Endometrium (tissue), 2 donors: ENCODE data around the gene DPYSL5.
"Not testable (repeated sequence)": the region's sequence is repeated elsewhere in the genome, so short reads cannot be mapped to it uniquely, and the experiment has no call there.

ENCODE experiments used
- FAIRE-seq: peaks from 2 replicates; lab custom pipeline; 2012; peaks lifted over from hg19 to GRCh38; lab: Jason Lieb, UNC
- donor health status: control.
- donor health status: control.

Gene DPYSL5

DNA sequence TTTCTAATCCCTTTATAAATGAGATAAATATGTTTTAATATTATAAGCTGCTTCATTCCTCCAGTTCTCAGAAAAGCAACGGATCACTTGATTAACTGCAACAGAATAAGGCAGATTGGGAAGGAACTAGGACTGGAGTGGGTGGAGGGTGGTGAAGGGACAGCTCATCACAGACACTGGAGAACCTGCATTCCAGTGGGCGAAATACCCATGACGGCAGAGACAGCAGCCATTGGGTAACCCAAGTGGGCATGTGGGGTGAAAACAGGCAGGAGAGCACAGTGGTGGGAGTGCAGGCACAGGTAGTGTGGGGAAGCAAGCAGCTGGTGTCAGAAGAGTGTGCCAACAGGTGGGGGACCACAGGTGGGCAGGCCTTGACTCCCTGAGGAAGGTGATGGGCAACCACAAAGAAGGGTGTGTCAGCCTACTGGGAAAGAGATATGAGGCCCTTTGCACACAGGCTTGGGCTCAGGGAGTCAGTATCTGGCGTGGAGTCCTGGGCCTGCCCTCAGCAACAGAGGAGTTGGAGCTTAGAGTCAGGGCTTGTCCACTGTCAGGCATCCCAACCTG, 27.2 kb downstream of the DPYSL5 start:
- no peak for FAIRE-seq

DNA sequence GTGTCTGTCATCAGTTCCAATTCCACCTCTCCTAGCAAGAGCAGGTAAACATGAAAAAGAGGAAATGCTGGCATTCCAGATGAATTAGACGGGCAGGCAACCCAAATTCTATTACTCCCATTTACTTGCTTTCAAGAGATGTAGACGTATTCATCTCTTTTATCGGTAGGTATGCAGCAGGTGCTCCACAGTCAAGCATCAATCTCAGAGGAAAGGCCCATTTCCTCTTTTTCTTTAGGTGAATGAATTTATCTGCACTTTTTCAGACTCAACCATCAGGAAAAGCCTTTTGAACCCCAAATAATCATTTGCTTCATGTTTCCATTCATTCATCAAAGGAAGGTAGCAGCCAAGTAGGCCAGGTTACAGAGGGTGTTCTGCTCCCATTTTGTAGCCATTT, 27.9 kb downstream of the DPYSL5 start:
- no peak for FAIRE-seq

DNA sequence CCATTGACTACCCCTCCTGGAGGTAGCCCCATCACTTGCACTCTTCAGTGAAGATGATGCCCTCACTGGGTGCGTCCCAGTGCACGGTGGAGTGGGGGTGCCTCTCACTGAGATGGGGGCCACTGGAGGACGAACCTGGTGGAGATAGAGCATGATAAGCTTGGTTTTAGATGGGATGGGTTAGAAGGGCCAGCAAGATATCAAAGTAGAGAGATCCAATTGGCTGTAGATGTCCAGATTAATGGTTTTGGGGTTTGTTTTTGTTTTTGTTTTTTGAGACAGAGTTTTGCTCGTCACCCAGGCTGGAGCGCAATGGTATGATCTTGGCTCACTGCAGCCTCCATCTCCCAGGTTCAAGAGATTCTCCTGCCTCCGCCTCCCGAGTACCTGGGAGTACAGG, 28.3 kb downstream of the DPYSL5 start:
- FAIRE-seq, result no peak

- FAIRE-seq, result no peak
These were observed 29.3 kb downstream of the DPYSL5 start for GRCh38 chr2:26877276-26877675.

- no peak for FAIRE-seq
These were observed 32.2 kb downstream of the DPYSL5 start for GRCh38 chr2:26880161-26880560.

DNA sequence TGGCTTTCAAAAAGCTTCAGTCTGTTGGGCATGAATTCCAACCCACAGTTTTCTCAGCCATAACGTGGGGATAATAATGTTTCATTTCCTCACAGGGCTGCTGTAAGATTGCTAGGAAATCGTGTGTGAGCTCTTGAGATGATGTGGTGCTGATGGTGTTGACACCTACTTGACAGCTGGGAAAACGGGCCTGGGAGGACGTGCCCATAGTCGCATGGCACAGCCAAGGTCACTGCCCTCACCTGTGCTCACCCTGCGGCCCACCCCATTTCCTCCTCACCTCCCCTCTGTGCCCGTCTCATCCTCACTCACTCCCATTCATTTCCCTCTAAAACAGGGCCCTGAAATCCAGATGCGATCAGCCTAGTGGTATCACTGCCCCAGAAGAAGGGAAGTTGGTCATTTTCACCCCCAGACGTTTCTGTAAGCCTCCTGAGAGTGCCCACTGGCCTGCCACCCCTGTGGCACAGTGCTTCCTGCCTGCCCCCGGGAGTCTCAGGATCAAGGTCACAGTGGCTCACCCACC, 33.0 kb downstream of the DPYSL5 start:
- FAIRE-seq, result no peak

GRCh38 chr2:26882220-26882619, 34.3 kb downstream of the DPYSL5 start:
- FAIRE-seq, result not testable (repeated sequence)

DNA sequence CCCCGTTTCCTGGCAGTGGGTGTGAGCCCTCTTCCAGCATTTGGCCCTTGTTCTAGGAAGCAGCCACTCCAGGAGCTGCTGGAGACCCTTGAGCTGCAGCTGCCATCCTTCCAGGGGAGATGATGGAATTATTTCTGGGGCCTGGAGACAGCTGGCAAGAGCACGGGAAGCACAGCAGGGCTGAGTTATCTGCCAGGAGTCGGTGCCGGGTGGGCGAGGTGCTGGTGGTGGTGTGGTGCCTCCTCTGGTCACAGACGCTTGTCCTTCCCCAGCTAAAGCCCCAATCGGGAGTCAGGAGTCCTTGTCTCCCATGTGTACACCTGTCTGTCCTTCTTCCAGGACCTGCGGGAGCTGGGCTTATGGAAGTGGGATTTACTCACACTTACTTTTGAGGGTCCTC, 36.0 kb downstream of the DPYSL5 start:
- no peak for FAIRE-seq

GRCh38 chr2:26884486-26884885, 36.6 kb downstream of the DPYSL5 start:
- FAIRE-seq, result no peak

- no peak for FAIRE-seq
These were observed 37.9 kb downstream of the DPYSL5 start for GRCh38 chr2:26885651-26886329.

- FAIRE-seq, result no peak
These were observed 38.8 kb downstream of the DPYSL5 start for GRCh38 chr2:26886736-26887135.

DNA sequence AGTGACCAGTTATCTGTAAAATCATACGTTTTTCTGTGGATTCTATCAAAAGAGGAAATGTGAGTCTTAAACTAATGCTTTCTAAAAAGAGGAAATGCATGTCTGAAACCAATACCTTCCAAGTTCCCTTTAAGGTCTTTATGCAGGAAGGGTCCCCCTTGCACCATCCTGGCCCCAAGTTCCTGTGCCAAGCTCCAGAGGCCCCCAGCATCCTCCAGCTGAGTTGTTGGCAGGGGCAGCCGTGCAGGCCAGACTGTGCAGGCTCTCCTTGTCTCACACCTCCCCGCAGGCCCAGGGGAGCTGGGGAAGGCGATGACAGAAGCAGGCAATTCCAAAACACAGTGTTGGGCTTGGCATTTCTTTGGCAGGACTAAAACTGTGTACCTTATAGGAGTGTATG, 39.2 kb downstream of the DPYSL5 start:
- no peak for FAIRE-seq

GRCh38 chr2:26889796-26890195, 41.9 kb downstream of the DPYSL5 start:
- FAIRE-seq, result no peak

DNA sequence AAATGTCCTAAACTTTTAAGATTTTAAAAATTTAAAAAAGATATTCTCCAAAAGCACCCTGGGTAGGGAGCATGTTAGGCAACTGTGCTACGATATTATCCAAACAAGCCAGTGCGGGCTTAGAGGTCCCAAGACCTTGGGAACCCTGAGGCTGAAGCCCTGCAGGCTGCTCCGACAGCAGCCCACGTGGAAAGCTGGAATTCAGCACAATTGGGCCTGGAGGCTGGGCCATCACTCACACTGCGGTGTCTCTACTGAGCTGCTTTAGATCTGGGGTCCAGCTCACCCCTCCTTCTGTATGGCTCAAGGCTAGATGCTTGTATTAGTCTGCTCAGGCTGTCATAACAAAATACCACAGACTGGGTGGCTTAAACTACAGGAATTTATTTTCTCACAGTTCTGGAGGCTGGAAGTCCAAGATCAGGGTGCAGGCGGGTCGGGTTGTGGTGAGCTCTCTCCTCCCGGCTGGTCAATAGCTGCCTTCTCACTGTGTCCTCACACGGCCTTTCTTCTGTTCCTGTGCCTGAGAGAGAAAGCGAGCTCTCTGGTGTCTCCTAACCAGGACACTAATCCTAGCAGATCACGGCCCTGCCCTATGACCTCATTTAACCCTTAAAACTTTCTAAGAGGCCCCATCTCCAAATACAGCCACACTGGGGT, 42.5 kb downstream of the DPYSL5 start:
- no peak for FAIRE-seq

DNA sequence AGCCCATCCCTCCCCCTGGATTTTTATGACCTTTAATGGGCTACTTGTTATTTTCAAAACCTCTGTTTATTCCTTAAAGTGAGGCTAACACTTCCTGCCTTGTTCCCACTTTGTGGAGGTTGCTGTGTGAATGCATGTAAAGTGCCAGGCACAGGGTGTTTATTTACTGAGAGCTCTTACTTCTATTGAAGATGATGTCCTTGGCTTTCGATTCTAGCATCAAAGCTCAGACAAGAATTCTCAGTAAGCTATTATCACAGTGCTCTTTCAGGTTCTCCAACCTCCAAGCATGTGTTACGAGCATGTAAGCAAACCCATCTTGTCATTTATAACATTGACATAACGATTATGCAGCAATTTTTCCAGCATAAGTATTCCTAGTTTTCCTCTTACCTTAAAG, 44.2 kb downstream of the DPYSL5 start:
- no peak for FAIRE-seq

- no peak for FAIRE-seq
These were observed 45.1 kb downstream of the DPYSL5 start for GRCh38 chr2:26892922-26893524.

DNA sequence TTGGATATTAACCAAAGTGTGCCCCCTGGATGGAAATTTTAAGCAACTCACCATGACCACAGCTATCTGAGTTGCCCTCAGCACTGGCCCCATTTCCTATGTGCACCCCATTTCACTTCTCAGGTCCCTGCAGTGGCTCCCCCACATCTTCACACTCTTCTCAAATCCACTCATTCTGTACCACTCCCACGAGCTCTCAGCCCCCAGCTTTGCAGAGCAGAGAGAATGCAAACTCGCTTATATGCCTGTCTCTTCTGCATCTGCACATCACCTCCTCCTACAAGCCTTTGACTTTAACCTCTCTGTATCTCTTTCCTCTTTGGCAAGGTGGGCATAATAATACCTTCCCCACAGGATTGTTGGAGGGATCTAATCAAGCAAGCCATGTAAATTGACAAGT, 46.2 kb downstream of the DPYSL5 start:
- FAIRE-seq, result no peak

DNA sequence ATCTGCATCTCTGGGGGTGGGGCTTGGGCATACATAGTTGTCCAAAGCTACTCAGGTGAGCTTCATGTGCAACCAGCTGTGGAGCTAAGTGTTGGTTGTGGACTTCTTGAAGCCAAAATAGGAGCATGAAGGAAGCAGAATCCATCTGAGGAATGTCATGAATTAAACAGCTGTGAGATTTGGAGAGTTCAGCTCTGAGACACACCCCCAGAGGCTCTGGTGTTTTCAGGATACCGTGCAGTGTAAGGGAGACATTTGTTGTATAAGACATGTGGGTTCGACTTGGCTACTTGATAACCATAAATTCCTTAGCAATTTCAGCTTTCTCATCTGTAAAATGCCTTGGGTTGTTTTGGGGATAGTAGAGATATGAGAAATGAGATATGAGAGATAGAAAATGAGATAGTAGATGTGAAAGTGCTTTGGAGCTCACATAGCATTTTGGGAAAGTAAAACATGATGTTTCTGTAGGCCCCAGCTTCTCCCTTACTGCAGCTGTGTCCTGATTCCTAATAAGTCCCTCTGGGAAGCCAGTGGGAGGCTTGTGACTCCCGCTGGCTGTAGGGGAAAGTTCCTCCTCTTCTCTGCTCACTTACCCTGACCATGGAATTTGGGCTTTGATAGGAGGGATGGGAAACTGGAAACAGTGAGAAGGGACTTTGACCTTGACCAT, 50.0 kb downstream of the DPYSL5 start:
- no peak for FAIRE-seq

DNA sequence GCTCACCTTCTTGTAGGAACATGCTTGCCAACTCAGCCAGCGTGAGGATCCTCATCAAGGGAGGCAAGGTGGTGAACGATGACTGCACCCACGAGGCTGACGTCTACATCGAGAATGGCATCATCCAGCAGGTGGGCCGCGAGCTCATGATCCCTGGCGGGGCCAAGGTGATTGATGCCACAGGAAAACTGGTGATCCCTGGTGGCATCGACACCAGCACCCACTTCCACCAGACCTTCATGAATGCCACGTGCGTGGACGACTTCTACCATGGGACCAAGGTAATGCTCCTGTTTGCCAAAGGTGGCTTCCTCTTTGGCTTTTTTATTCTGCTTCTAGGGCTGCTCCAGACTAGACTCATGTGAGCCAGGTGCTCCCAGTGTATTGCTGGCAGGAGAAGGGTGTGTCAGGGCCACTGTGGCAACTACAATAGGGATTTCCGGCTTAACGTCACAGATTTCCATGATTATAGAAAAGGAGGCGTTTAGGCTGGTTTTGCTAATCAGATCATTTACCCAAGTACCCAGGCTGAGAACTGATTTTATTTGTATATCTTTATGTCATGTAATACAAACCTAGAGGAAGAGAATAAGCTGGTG, 50.6 kb downstream of the DPYSL5 start:
- FAIRE-seq, result no peak

DNA sequence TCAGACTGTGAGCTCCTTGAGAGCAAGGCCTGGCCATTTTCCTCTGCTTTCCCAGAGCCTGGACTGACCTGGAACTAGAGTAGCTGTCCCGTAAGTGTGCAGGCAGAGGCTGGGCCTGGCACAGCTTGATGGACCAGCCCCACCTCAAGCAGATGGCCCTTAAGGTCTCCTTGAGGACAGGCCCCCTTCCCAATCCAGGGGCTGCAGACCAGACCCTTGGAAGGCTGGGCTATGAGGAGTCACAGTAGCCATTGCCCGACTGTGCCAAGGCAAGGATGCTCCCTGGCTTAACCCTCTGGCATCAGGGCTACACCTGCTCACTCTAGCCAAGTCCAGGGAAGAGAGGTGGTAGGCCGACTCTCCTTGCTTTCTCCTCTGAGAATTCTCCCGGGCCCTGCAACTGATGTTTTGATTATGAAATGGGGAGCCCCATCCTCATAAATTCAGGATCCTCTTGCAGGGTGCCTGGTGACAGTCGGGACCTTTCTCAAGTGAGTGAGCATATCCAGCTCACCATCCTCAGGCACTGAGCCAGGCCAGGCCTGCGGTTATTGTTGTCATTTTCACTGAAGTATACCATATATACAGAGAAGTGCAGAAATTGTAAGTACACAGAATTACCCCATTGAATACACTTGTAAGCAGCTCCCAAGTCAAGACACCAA, 51.7 kb downstream of the DPYSL5 start:
- FAIRE-seq, result no peak

GRCh38 chr2:26900831-26901321, 52.9 kb downstream of the DPYSL5 start:
- FAIRE-seq, result no peak
